Epithelial cell of proximal tubule (primary cell): Measurements from ENCODE around the gene KRTAP19-8. TPM values are rescaled to one million over a fixed set of nuclear protein-coding genes. Genes with fewer than 3 reads are reported as not detected.

Experiments
- DNase-seq: peaks from one replicate; pipeline ENCODE4 v3.0.0-alpha.2; 2011; ENCODE audit warnings: low read depth
- H3K4me3 ChIP-seq: 2 replicates; pipeline ENCODE4 v1.5.1; 2011; ENCODE audit warnings: low read depth, mild to moderate bottlenecking, low read length
- CTCF ChIP-seq: conservative IDR thresholded peaks from 2 replicates; pipeline ENCODE4 v1.5.1; 2012; ENCODE audit warnings: low read depth, mild to moderate bottlenecking, low read length
- total RNA-seq: library from RNA; depleted of rRNA; stranded (reverse); fragments of >200 nt; gene quantifications from 2 replicates; pipeline ENCODE4 v1.2.3, GENCODE V29; 2015

The KRTAP19-8 gene
- total RNA-seq, 1 donor from 2014 or later = not detected

- H3K4me3 ChIP-seq = no peak overlapping the region
- no peak for DNase-seq
- TF ChIP-seq CTCF = no peak
Measured at GRCh38 chr21:31064803-31065202, 26.5 kb upstream of the KRTAP19-8 start.

- DNase-seq = no peak
- no peak overlapping the region for H3K4me3 ChIP-seq
- TF ChIP-seq CTCF = no peak
Measured at GRCh38 chr21:31052489-31053142, 14.3 kb upstream of the KRTAP19-8 start.

- no peak for DNase-seq
- no peak for TF ChIP-seq CTCF
- H3K4me3 ChIP-seq = no peak overlapping the region
Measured at GRCh38 chr21:31050577-31051157, 12.4 kb upstream of the KRTAP19-8 start.

- no peak overlapping the region for H3K4me3 ChIP-seq
- no peak for TF ChIP-seq CTCF
- no peak for DNase-seq
Measured at GRCh38 chr21:31045841-31046240, 7.6 kb upstream of the KRTAP19-8 start.

GRCh38 chr21:31043471-31043870 lies 5.2 kb upstream of the KRTAP19-8 start:
- no peak overlapping the region for H3K4me3 ChIP-seq
- no peak for TF ChIP-seq CTCF
- DNase-seq = no peak

- no peak for TF ChIP-seq CTCF
- no peak for DNase-seq
- no peak overlapping the region for H3K4me3 ChIP-seq
Measured at GRCh38 chr21:31042080-31042464, 3.8 kb upstream of the KRTAP19-8 start.

GRCh38 chr21:31041295-31042079 lies 3.2 kb upstream of the KRTAP19-8 start:
- no peak for TF ChIP-seq CTCF
- no peak overlapping the region for H3K4me3 ChIP-seq
- no peak for DNase-seq
